Heart right ventricle (tissue), 16 donors: Measurements from ENCODE around the gene RTF2. TPM values are rescaled to one million over a fixed set of nuclear protein-coding genes. Genes with fewer than 3 reads are reported as not detected.

Experiments
- ATAC-seq, 8 donors: fragments of 200-7000 bp; cut with Tn5 transposase; one replicate each; pipeline ENCODE4 v1.9.1; 2020; ENCODE audit warnings: mild to moderate bottlenecking in 8 of 8, moderate library complexity in 8 of 8, moderate number of reproducible peaks in 1 of 8
- DNase-seq, 2 donors: peaks; one replicate each; pipeline ENCODE4 v3.0.0-alpha.2; 2020
- H3K27ac ChIP-seq, 10 donors: fragments of 200-600 bp; sonication (generic) in 2 of 10; one replicate each; pipeline versions ENCODE4 v1.5.0 to v1.8.0; 2020 to 2022; ENCODE audit warnings: mild to moderate bottlenecking in 3 of 10
- H3K27me3 ChIP-seq, 7 donors: fragments of 200-600 bp; one replicate each; pipeline ENCODE4 v1.8.0; 2021 to 2022; ENCODE audit warnings: mild to moderate bottlenecking in 2 of 7
- H3K36me3 ChIP-seq, 9 donors: fragments of 200-600 bp; sonication (generic) in 1 of 9; one replicate each; pipeline versions ENCODE4 v1.5.0 to v1.8.0; 2020 to 2022; ENCODE audit warnings: mild to moderate bottlenecking in 2 of 9
- H3K4me1 ChIP-seq, 9 donors: fragments of 200-600 bp; sonication (generic) in 1 of 9; one replicate each; pipeline versions ENCODE4 v1.5.0 to v1.8.0; 2020 to 2022; ENCODE audit warnings: mild to moderate bottlenecking in 4 of 9
- H3K4me3 ChIP-seq, 10 donors: fragments of 200-600 bp; sonication (generic) in 2 of 10; one replicate each; pipeline versions ENCODE4 v1.5.0 to v1.8.0; 2020 to 2022; ENCODE audit warnings: mild to moderate bottlenecking in 7 of 10, moderate library complexity in 2 of 10
- H3K9me3 ChIP-seq, 11 donors: fragments of 200-600 bp in 10 of 11; sonication (generic) in 2 of 11; one replicate each; pipeline versions ENCODE4 v1.5.0 to v1.8.0; 2013 to 2022; ENCODE audit warnings: mild to moderate bottlenecking in 2 of 11, control low read depth in 1 of 11, moderate library complexity in 1 of 11
- WGBS, 2 donors: extraction: QIAGEN DNeasy Blood & Tissue Kit; methylation state at CpG; one replicate each; pipeline ENCODE4 v1.1.7; 2013; ENCODE audit warnings: inconsistent platforms in 1 of 2; 5-methylcytosine and 5-hydroxymethylcytosine counted together
- intact Hi-C, 10 donors: fragments of 100-400 bp; cut with DNase I; formaldehyde crosslinking; loops; one replicate each; pipeline versions ENCODE4 v1.11.1 to v1.14.2; 2022
- polyA plus RNA-seq, 2 donors: library from polyadenylated mRNA; stranded (reverse); fragments of 200-250 nt; gene quantifications; one replicate each; pipeline ENCODE4 v1.2.3, GENCODE V29; 2013
- total RNA-seq, 10 donors: library from RNA; stranded (reverse); fragmentation: NEBNext Ultra II Directional in 3 of 10; extraction: Animal tissue kit (Norgen Biotek cat#: 25700) in 3 of 10; gene quantifications; one replicate each; pipeline versions ENCODE4 v1.2.1 to v1.2.4, GENCODE V29; 2021 to 2023
- TF ChIP-seq, protein P1 (sequence below), 9 donors: fragments of 200-600 bp; sonication (generic) in 2 of 9; IDR thresholded peaks; one replicate each; pipeline versions ENCODE4 v1.5.0 to v1.8.0; 2021 to 2022; ENCODE audit warnings: antibody characterized with exemption in 9 of 9, mild to moderate bottlenecking in 5 of 9, moderate library complexity in 1 of 9
- donor health status: Arrhythmogenic right ventricular cardiomyopathy.
- donor health status: ischemic (EF 13 %, LVEDD 7.1; RV severe dilation, severe dysfunction).
- donor health status: healthy with polysubstance abuse.
- donor health status: DM: no; HTN: yes; CAD: no.
- donor health status: DM: no; HTN: no; CAD: no.
- donor health status: ischemic (EF 25% LVEDD 6.9; RV normal size, moderate dysfunction).
- donor health status: ischemic (EF 25% LVEDD 5.7; RV mildly dilated, moderate dysfunction).
- donor health status: healthy.
- donor health status: DM: yes; HTN: yes; CAD: no.
- donor health status: Ischemic cardiomyopathy.
- donor health status: ischemic (EF 35%, LVEDD 5.7; RV mildly dilated, moderate dysfunction).
- donor health status: nonischemic (EF 11% LVEDD 7.7; RV severe dilation, severe dysfunction).
- donor health status: DM: yes; HTN: yes; CAD: no.
- donor health status: PGD.
- donor health status: ischemic (EF 29% LVEDD 5.4; RV normal size, mild dysfunction).
- donor health status: nonischemic (EF 23%, LVEDD 6.1; RV moderate dilation, normal function).

The RTF2 gene
- total and polyA plus RNA-seq, 12 donors = 29.1 to 113 (median 88.6) TPM

DNA sequence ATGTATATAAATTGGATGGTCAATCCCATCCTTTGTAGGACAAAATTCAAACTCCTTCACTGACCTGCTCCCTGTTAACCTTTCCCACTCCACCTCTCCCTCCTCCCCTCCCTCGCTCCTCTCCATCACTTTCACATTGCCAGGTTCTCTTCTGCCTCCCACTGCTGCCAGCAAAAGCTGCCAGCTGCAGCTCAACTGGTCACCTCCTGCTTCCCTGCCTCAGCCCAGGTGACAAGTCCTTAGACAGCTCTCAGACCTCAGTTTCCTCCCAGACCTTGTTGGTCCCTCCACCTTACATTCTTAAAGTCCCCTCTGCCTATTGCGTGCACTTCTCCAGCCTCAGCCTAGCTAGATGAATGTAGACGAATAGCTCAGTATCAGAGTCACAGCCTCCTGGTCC lies 23.3 kb upstream of the RTF2 start:
- intact Hi-C loops = no loop called here
- H3K27ac ChIP-seq = no peak overlapping the region
- no peak for DNase-seq
- H3K4me1 ChIP-seq = peaks cover 0 to 43% (median 4%) of the 10 kb centered on the region in 9 donors
- no peaks in the 10 kb centered on the region for H3K27me3 ChIP-seq
- WGBS, 2 donors = 89 to 94% methylated on average over 3 of the region's 3 CpGs
- ATAC-seq = no peak
- TF ChIP-seq, protein P1, sequence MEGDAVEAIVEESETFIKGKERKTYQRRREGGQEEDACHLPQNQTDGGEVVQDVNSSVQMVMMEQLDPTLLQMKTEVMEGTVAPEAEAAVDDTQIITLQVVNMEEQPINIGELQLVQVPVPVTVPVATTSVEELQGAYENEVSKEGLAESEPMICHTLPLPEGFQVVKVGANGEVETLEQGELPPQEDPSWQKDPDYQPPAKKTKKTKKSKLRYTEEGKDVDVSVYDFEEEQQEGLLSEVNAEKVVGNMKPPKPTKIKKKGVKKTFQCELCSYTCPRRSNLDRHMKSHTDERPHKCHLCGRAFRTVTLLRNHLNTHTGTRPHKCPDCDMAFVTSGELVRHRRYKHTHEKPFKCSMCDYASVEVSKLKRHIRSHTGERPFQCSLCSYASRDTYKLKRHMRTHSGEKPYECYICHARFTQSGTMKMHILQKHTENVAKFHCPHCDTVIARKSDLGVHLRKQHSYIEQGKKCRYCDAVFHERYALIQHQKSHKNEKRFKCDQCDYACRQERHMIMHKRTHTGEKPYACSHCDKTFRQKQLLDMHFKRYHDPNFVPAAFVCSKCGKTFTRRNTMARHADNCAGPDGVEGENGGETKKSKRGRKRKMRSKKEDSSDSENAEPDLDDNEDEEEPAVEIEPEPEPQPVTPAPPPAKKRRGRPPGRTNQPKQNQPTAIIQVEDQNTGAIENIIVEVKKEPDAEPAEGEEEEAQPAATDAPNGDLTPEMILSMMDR (IDR thresholded peaks at IDR 0.05) = no peak
- H3K9me3 ChIP-seq = no peaks in the 10 kb centered on the region
- H3K4me3 ChIP-seq = no peak overlapping the region
- peaks cover 0 to 16% (median 0%) of the 10 kb centered on the region in 9 donors for H3K36me3 ChIP-seq

DNA sequence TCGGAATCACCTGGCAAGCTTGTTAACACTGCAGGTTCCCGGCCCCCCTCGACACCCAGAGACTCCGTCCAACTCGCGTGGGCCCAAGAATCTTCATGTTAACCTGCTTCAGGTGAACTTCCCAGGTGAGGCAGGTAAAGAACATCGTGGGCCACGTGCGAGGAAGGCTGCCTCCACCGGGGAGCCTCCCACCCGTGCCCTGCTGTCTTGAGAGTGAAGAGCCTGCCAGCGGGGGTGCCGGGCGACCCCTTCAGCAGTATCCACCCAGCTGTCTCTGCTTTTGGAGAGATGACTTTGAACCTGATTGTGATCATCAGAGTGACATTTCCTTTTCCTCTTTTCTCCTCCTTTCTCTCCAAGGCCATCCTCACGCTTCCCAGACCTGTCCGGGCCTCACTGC lies 22.9 kb upstream of the RTF2 start:
- TF ChIP-seq, protein P1 (IDR thresholded peaks at IDR 0.05) = no peak
- 92 to 96% methylated on average over 16 of the region's 16 CpGs for WGBS, 2 donors
- ATAC-seq (no peak), DNase-seq (no peak)
- Histone ChIP-seq H3K27ac (no peak overlapping the region), H3K4me1 (peaks cover 0 to 39% (median 4%) of the 10 kb centered on the region in 9 donors), H3K4me3 (no peak overlapping the region), H3K27me3 (no peaks in the 10 kb centered on the region), H3K36me3 (peaks cover 0 to 20% (median 0%) of the 10 kb centered on the region in 9 donors), H3K9me3 (no peaks in the 10 kb centered on the region)
- intact Hi-C loops = no loop called here

DNA sequence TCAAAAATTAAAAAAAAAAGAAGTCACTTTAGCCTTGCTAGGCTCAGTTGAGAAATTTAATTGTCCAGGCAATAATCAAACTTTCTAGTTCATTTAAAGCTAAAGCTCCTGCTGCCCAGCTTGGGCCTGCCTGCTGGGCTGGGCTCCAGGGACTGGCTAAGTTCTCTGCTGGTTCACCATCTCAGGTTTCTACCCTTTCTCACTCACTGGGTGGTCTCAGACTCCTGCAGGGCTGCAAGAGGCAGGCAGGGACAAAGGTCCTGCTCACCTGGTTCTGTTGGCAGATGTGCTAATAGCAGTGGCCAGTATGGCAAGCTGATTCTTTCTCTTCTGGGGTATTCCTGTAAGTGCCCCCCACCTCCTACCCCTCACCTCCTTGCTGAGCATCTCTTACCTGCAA lies 21.2 kb upstream of the RTF2 start:
- intact Hi-C loops = no loop called here
- DNase-seq = no peak
- no peak for ATAC-seq
- H3K27ac ChIP-seq = no peak overlapping the region
- no peaks in the 10 kb centered on the region for H3K9me3 ChIP-seq
- H3K4me3 ChIP-seq = no peak overlapping the region
- no peaks in the 10 kb centered on the region for H3K27me3 ChIP-seq
- peaks cover 0 to 33% (median 0%) of the 10 kb centered on the region in 9 donors for H3K36me3 ChIP-seq
- peaks cover 0 to 23% (median 4%) of the 10 kb centered on the region in 9 donors for H3K4me1 ChIP-seq
- TF ChIP-seq, protein P1 (IDR thresholded peaks at IDR 0.05) = no peak

DNA sequence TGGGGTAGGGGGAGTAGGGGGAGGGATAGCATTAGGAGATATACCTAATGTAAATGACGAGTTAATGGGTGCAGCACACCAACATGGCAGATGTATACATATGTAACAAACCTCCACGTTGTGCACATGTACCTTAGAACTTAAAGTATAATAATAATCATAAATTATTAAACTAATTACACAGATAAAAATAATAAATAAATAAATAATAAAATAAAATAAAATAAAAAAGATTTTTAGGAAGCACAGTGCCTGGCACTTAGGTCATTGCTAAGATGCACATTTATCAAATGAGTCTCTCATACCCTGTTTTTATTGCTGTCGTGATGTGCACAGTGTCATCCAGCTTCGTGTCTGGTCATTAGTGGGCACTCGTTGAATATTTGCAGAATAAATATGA lies 19.0 kb upstream of the RTF2 start:
- no peak for DNase-seq
- TF ChIP-seq, protein P1 (IDR thresholded peaks at IDR 0.05) = no peak
- intact Hi-C loops = no loop called here
- no peak overlapping the region for H3K27ac ChIP-seq
- no peak for ATAC-seq
- H3K9me3 ChIP-seq = no peaks in the 10 kb centered on the region
- H3K4me1 ChIP-seq = peaks cover 0 to 2% (median 0%) of the 10 kb centered on the region in 9 donors
- H3K27me3 ChIP-seq = no peaks in the 10 kb centered on the region
- peaks cover 0 to 42% (median 0%) of the 10 kb centered on the region in 9 donors for H3K36me3 ChIP-seq
- no peak overlapping the region for H3K4me3 ChIP-seq
- 94 to 96% methylated on average over 5 of the region's 5 CpGs for WGBS, 2 donors
